Measurements from ENCODE around the gene PTPRN2.

PTPRN2 gene

GRCh38 chr7:158080899-158081445 lies 506.7 kb downstream of the PTPRN2 start:
- DNase-seq (ENCODE audit: low read depth), result no peak
- TF ChIP-seq CTCF (conservative IDR thresholded peaks at IDR 0.05; ENCODE audit: low read depth, low read length), result no peak
- no peak overlapping the region for H3K4me3 ChIP-seq (ENCODE audit: low read depth, low read length)

- DNase-seq (ENCODE audit: low read depth), result no peak
- no peak overlapping the region for H3K4me3 ChIP-seq (ENCODE audit: low read depth, low read length)
- TF ChIP-seq CTCF (conservative IDR thresholded peaks at IDR 0.05; ENCODE audit: low read depth, low read length), result no peak
Observed at GRCh38 chr7:158077934-158078910, 509.4 kb downstream of the PTPRN2 start.

GRCh38 chr7:158077151-158077840 lies 510.3 kb downstream of the PTPRN2 start:
- no peak overlapping the region for H3K4me3 ChIP-seq (ENCODE audit: low read depth, low read length)
- no peak for TF ChIP-seq CTCF (conservative IDR thresholded peaks at IDR 0.05; ENCODE audit: low read depth, low read length)
- DNase-seq (ENCODE audit: low read depth), result no peak

DNA sequence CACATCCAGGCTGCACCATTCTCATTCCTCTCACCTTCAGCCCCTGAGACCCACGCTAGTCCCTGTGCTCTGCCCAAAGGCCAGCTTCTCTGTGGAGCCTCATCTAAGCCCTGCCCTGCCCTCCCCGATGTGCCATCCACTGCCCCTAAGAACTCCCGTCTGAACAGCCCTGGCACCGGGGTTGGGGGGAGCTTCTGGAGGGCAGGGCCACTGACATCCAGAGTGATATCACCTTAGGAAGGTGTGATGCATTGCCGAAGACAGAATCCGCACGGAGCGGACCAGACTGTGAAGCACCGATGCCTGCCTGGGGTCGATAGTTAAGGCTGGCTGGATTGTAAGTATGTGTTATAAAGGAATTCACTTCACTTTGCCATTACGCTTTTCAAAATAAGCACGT lies 511.0 kb downstream of the PTPRN2 start:
- no peak for DNase-seq (ENCODE audit: low read depth)
- TF ChIP-seq CTCF (conservative IDR thresholded peaks at IDR 0.05; ENCODE audit: low read depth, low read length), result no peak
- H3K4me3 ChIP-seq (ENCODE audit: low read depth, low read length), result no peak overlapping the region

DNA sequence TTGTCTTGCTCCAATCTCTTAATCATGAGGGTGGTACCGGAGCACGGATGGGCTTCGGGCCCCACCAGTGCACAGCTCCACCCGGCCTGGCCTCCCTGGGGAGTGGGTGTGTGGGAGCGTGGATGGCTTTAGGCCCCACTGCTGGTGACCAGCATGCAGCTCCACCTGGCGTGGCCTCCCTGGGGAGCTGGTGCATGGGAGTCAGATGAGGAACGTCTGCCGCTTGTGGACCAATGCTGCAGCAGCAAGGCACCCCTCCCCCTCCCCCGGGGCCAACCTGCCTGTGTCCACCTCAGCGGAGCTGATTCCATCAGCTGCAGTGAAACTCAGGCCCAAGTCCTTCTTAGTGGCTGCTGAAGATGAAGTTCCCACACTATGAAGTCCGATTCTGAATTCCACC lies 511.4 kb downstream of the PTPRN2 start:
- no peak overlapping the region for H3K4me3 ChIP-seq (ENCODE audit: low read depth, low read length)
- DNase-seq (ENCODE audit: low read depth), result no peak
- TF ChIP-seq CTCF (conservative IDR thresholded peaks at IDR 0.05; ENCODE audit: low read depth, low read length), result no peak

GRCh38 chr7:158075633-158076001 lies 512.0 kb downstream of the PTPRN2 start:
- TF ChIP-seq CTCF (conservative IDR thresholded peaks at IDR 0.05; ENCODE audit: low read depth, low read length), result no peak
- no peak overlapping the region for H3K4me3 ChIP-seq (ENCODE audit: low read depth, low read length)
- DNase-seq (ENCODE audit: low read depth), result no peak

All from choroid plexus epithelial cell (primary cell).